Activated CD4-positive, alpha-beta T cell treated with anti-CD3 and anti-CD28 coated beads, Interleukin-10, Interleukin-2, amounts not matched to agents 100 ng/mL and 50 ng/mL, durations not matched to agents 16 hours and 8 hours (primary cell): Measurements from ENCODE around the gene DPT.

Source experiments
- DNase-seq: peaks from one replicate; pipeline ENCODE4 v3.0.0-alpha.2; 2020

Gene DPT

DNA sequence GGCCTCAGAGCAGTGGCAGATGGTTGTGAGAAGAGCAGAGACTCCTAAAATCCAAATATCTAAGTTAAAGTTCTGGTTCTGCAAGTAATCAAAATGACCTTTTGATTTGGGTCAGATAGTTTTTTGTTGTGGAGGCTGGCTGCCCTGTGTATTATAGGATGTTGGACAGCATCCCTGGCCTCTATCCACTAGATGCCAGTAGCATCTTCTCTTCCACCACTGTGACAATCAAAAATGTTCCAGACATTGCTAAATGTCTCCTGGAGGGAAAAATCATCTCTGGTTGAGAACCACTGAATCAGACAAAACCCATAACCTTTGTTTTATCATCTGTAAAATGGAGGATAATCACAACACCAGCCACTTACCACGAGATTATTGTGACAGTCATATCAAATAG lies 5.9 kb upstream of the DPT start:
- DNase-seq: no peak

DNA sequence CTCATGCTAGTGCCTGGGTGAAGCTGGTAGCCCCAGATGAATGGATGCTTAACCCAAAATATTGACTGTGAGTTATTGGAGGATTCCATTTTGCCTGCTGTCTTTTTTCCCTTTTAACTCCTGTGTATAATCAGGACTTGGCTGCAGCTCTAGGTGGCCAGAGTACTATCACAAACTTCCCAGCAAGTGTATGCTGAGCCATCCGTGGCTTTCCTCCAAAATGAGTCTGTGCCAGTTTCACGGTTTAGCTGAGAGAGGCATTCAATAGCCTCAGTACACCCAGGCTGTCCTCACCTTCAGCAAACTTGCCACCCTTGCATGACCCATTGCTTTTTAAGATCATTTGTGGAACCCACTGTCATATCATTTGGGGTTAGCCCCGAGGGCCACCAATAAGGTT lies 5.3 kb upstream of the DPT start:
- no peak for DNase-seq

DNA sequence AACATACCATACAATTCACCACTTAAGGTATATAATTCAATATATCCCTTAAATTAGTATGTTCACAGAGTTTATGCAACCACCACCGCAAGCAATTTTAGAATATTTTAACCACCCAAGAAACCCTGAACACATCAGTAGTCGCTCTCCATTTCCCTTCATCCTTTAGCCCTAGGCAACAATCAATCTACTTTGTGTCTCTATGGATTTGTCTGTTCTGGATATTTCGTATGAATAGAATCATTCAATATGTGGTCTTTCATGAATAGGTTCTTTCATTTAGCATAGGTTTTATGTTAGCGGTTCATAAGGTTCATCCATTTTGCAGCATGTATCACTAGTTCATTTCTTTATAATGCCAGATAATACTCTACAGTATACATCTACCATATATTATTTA lies 4.2 kb upstream of the DPT start:
- no peak for DNase-seq

- DNase-seq: no peak
Measured at GRCh38 chr1:168732736-168733135, 3.7 kb upstream of the DPT start.

- DNase-seq: no peak
Measured at GRCh38 chr1:168731244-168731953, 2.4 kb upstream of the DPT start.

- no peak for DNase-seq
Measured at GRCh38 chr1:168729405-168729802, 398 bp upstream of the DPT start.

GRCh38 chr1:168726719-168727118 lies 2.3 kb downstream of the DPT start:
- DNase-seq: no peak

DNA sequence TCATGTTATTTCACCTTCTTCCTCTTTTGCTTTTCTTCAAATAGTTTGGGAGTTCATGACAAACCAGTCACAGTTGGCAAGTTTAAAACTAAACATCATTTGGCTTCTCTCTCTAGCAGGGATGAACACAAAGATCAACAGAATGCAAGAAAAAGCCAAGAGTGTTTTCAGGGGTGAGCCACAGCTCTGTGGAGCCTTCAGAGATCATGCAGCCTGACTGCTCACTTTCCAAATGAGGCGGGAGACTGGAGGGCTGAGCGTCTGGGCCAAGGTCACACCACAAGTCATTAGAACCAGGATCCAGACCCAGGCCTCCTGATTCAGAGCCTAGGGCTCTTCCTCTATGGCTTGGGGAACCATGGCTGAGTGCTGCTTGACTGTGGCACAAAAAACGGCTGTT lies 2.7 kb downstream of the DPT start:
- DNase-seq: no peak

GRCh38 chr1:168725831-168726230 lies 3.2 kb downstream of the DPT start:
- no peak for DNase-seq

DNA sequence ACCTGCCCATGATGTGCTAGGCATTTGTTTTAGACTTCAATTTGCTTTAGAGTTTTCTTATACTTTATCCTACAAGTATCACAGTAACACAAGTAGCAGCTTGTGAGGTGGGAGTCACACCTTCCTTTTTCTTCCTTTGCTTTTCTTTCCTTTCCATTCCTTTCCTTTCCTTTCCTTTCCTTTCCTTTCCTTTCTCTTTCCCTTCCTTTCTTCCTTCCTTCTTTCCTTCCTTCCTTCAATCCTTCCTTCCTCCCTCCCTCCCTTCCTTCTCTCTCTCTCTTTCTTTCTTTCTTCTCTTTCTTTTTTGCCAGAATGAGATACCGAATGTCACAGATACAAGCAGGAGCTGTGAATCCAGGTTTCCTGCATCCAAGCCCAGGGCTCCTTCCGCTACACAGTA lies 3.9 kb downstream of the DPT start:
- no peak for DNase-seq

- no peak for DNase-seq
Measured at GRCh38 chr1:168723000-168723399, 6.0 kb downstream of the DPT start.

DNA sequence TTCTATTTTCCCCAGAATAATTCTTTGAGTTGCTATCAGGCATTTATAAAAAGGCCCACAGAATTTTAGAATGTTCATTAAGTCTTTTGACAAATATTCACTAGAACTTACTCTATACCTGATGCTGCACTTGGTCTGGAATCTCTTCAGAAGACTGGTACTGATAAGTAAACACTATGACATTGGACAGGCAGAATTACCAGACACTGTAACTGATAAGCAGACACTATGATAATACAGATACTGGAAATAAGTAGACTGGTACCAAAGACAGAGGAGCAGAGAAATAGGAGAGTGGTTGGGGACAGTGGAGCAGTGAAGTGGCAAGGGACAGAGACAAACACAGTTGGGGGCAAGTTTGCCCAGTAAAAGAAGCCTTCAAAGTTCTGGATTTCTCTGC lies 8.2 kb downstream of the DPT start:
- no peak for DNase-seq

DNA sequence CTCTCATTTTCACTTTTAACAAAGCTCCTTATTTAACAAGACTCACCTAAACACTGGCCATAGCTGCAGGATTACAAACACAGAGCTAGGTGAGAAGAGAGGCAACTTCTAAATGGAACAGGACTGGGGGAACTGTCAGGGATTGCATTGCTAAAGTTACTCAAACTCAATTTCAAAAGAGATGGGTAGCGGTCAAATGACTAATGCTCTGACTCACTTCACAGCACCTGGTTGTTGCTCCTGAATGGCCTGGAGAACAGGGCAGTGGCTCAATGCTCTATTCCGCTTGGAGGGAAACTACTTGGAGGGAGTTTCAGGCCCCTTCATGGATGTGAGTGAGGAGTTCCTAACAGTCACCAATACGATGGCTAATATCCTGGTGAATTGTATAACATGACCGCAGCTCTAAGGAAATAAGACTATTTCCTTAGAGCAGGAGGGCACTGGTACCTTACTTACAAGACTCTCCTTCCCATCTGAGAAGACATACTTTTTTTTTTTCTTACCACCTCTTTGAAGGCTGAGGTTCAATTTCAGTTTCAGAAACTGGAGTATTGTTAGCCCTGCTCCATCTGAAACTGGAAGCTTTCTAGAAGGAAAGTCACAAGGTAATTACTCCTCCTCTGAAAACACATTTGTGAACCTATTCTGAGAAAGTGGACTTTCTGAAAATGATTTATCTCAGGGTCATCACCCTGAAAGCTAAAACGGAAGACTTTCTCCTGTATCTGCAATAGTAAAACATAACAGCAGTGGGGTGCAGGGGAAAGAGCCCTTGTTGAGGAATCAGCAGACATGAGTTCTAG lies 9.5 kb downstream of the DPT start:
- DNase-seq: peak; percentile 3

DNA sequence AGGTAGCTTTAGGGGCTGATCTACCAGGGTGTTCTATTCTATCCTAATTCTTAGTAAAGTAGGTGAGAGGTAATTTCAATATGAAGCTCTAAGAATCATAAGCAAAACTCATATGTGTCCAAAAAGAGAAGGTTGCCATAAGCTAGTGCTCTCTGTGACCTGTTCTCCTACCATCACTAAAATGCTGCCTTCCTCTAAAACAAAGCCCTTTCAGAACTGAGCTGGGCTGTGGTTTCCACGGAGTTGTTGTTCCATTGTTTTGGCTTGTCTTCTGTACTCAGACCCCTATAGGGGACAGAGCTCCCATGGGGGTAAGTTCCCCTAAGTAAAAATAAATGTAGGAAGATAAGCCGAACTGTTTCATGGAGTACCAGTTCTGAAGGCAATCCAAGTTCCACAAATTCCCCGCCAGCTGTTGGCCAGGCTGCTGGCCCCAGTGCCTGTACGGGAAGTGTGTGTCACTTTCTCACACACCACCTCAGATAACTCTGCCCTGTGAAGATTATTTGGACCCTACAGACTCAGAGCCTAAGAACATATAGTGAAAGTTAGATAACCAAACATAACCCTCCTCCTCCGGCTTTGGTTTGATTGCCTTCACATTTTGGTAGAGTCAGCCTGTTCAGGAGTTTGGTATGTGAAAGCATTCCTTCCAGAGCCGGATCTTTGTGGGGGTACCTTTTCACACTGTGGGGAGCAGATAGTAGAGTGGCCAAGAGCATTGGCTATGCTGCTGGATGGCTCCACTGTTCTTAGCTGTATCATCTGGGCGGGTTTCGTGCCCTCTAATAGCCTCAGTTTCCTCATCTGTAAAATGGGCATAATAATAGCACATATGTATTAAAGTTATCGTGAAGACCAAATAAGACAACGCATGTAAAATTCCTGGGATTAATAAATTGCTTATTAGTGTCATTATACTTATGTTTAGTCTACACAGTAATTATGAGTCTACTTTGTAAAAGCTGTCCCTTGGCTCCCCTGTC lies 10.8 kb downstream of the DPT start:
- DNase-seq: no peak

DNA sequence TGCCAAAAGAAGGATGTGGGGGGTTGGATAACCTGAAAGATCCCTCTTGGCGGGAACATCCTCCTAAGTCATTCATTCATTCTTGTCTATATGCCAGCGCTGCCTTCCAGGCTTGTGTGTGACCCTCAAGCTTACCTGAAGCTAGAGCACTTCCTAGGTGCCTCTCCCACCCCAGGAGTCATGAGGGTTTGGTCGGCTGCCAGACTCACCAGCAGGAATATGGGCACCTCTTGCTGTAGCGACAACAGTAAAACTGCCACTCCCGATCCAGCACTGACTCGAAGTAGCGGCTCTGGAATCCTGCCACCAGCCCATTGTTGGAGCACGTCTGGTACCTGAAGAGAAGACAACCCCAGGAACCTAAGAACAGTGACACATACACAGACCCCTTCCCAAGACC lies 15.0 kb downstream of the DPT start:
- DNase-seq: no peak

DNA sequence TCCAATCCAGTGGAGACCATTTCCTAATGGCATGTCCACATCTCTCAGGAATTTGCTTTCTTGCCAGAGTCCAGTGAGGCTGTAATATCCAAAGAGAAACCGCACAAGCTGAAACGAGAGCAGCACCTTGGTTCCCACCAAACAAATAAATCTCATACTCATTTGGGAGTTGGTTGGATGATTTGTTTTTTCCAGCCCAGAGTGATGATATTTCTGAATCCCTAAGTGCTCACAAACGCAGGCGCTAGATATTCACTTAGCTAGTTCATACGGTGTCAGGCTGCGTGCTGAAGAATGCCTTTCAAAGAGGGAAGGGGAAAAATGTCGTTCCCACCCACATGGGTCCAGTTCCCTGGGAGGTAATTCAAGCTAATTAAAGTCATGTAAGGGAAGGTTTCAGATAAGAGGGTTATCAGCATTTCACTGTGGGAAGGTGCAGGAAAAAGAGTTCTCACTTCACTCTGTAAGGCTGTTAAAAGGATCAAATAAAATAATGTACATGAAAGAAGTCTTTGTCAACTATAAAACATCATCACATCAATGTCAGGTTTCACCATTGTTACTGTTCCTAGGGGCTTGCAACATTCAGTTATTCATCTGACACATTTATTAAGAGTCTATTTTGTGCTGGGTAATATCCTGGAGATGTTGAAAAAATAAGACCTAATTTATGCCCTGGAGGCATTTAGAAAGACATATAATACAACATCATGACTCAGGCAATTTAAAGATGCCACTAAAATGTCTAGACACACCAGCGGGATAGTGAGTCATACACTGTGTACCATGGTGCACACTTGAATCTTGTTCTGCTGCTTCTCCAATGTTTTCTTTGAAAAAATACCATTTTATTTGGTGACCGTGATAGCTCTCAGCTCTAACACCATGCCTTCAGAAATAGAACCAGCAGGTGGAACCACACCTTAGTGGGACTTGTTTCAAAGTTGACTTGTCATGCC lies 19.3 kb downstream of the DPT start:
- DNase-seq: no peak

- no peak for DNase-seq
Measured at GRCh38 chr1:168708698-168709404, 20.2 kb downstream of the DPT start.

DNA sequence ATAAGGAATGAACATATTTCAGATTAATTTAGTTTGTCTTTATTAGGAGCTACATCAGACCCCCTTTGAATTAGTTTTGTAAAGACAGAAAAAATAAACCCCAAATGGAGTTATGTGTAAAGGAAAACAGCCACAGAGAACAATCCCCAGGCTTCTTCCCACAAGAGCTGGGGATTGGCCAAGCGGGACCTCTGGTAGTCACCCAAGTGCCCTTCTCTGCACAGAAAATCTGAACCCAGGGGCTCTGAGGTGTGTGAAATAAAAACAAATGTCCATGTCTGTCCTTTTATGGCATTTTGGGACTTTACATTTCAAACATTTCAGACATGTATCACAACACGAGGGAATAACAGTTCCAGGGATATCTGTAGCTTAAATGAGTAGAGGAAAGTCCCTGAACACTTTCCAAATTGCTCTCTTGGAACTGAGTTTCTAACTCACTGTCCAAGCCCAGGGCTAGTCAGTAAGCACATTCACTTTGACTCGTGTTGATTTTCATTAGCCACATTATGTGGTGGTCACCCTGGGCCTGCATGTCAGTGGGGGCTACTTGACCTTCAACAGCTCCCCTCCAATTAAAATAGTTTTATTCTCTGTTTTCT lies 22.5 kb downstream of the DPT start:
- DNase-seq: no peak

DNA sequence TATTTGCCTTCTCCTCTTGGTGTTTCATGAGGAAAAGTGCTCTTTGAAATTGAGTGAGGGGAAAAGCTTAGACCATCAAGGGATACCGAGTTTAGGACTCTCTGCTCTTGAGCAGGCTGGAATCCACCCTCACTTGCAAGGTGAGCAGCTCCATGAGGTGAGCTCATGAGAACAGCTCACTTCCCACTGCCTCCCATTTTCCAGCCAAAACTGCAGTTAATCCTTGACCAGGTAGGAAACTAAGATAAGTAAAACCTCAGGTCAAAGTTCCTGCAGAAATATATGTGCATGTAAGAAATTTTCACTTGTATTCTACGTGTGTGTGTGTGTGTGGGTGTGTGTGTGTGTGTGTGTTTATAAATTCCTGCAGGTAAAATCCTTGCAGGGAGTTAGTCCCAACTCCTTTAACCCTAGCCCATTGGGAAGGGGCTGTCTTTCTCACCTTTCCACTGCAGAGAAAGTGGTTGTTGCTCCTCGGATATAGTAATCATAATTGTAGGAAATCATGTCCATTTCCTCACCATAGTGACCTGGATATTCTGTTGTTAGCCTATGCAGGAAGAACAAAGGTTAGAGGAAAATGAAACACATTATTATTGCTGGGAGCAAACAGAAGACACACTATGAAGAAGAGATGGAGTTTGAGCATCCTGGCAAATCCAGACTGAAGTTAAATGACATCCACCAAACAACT lies 28.3 kb downstream of the DPT start:
- DNase-seq: no peak

DNA sequence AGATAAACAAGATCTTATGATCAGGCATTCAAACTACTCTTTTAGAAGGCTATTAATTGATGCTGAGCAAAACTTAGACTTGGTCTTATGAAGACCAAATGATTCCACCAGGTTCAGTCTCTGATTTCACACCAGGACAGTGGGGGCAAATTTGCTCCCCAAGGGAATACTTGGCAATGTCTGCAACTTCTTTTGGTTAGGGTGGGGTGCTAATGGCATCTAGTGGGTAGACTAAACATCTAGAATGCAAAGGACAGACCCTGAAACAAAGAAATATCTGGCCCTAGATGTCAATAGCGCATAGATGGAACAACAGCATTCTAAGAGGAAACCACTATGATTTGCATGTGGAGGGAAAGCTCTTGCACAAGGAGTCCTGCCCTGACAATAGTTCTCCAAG lies 30.6 kb downstream of the DPT start:
- DNase-seq: no peak
